Endothelial cell of umbilical vein (primary cell): ENCODE measurements around the gene RNF32. TPM values are rescaled to one million over a fixed set of nuclear protein-coding genes. Genes with fewer than 3 reads are reported as not detected.

Experiments used
- BruUV-seq: library from RNA; stranded (reverse); fragments of 400-500 nt; replicated peaks from 2 replicates; lab custom pipeline; 2021; lab: Mats Ljungman, UMichigan
- CTCF ChIA-PET: fragments of 300-600, 350-600 bp; sonication (Branson Sonifier 250); formaldehyde crosslinking; loops from one replicate; lab custom pipeline; 2021; ENCODE audit warnings: antibody characterized with exemption, inconsistent platforms; lab: Charles Lee
- POLR2A ChIA-PET: fragments of 300-600, 350-600 bp; sonication (Branson Sonifier 250); formaldehyde crosslinking; loops from one replicate; lab custom pipeline; 2021; ENCODE audit warnings: antibody characterized with exemption, inconsistent platforms; lab: Charles Lee
- DNase-seq: peaks from one replicate; pipeline ENCODE4 v3.0.0-alpha.2; 2011; ENCODE audit warnings: low read depth, low spot score
- FAIRE-seq: peaks from 2 replicates; lab custom pipeline; 2011; peaks lifted over from hg19 to GRCh38; lab: Jason Lieb, UNC
- H2AFZ ChIP-seq: 2 replicates; pipeline ENCODE4 v1.6.0; 2012; ENCODE audit warnings: low read depth, low read length, control low read depth, inconsistent platforms
- H3K27ac ChIP-seq: 2 replicates; pipeline ENCODE4 v1.5.1; 2011; ENCODE audit warnings: low read depth, mild to moderate bottlenecking, control low read depth, low read length, moderate library complexity; ENCODE audit not compliant: insufficient read depth
- H3K27me3 ChIP-seq, 2 experiments: 2 replicates each; pipeline versions ENCODE4 v1.6.0 to v1.6.1; 2011; ENCODE audit warnings: low read length in 2 of 2, mixed read lengths in 1 of 2; ENCODE audit not compliant: control insufficient read depth in 2 of 2, insufficient read depth in 2 of 2
- H3K36me3 ChIP-seq, 2 experiments: 2 replicates in 1 of 2; 3 replicates in 1 of 2; pipeline ENCODE4 v1.5.1; 2011; ENCODE audit warnings: low read length in 2 of 2, mild to moderate bottlenecking in 1 of 2, moderate library complexity in 1 of 2; ENCODE audit not compliant: control insufficient read depth in 2 of 2, insufficient read depth in 2 of 2; ENCODE audit errors: extremely low read depth in 1 of 2
- H3K4me1 ChIP-seq: 3 replicates; pipeline ENCODE4 v1.5.1; 2011; ENCODE audit warnings: mild to moderate bottlenecking, low read length; ENCODE audit not compliant: control insufficient read depth, insufficient read depth; ENCODE audit errors: extremely low read depth
- H3K4me2 ChIP-seq: 2 replicates; pipeline ENCODE4 v1.6.1; 2011; ENCODE audit warnings: low read length, control low read depth, mixed read lengths; ENCODE audit not compliant: insufficient read depth
- H3K4me3 ChIP-seq, 3 experiments: fragments of 200-600 bp in 1 of 3; sonication (generic), shearing (Covaris generic) in 1 of 3; replicated peaks in 1 of 3; 2 replicates each; pipeline ENCODE4 v1.5.1; 2011 to 2016; ENCODE audit warnings: control low read depth in 3 of 3, low read length in 3 of 3, mild to moderate bottlenecking in 2 of 3, inconsistent platforms in 1 of 3, low read depth in 1 of 3, moderate library complexity in 1 of 3; ENCODE audit not compliant: insufficient read depth in 1 of 3
- H3K79me2 ChIP-seq: 2 replicates; pipeline ENCODE4 v1.6.0; 2012; ENCODE audit warnings: low read length, inconsistent platforms; ENCODE audit not compliant: control insufficient read depth, insufficient read depth
- H3K9ac ChIP-seq: replicated peaks from 2 replicates; pipeline ENCODE3; 2011; ENCODE audit warnings: low read length, control low read depth; ENCODE audit not compliant: insufficient read depth; ENCODE audit errors: extremely low read depth
- H3K9me1 ChIP-seq: replicated peaks from 3 replicates; pipeline ENCODE4 v1.6.0; 2011; ENCODE audit warnings: mild to moderate bottlenecking, low read length; ENCODE audit not compliant: control insufficient read depth, insufficient read depth; ENCODE audit errors: extremely low read depth
- H3K9me3 ChIP-seq: replicated peaks from 2 replicates; pipeline ENCODE4 v1.5.1; 2012; ENCODE audit warnings: low read length, inconsistent platforms; ENCODE audit not compliant: control insufficient read depth, insufficient read depth
- H4K20me1 ChIP-seq: replicated peaks from 2 replicates; pipeline ENCODE3; 2011; ENCODE audit warnings: mild to moderate bottlenecking, low read length; ENCODE audit not compliant: control insufficient read depth, insufficient read depth; ENCODE audit errors: extremely low read depth
- MYC ChIP-seq: IDR thresholded peaks from one replicate; pipeline ENCODE4 v1.6.1; 2011; ENCODE audit warnings: mild to moderate bottlenecking, low read depth, low read length
- dilution Hi-C: fragments of 300-500 bp; cut with MboI; formaldehyde crosslinking; loops from one replicate; pipeline ENCODE4 v1.15.0; 2019; ENCODE audit warnings: low sequenced_read_pairs; ENCODE audit not compliant: extremely low pct_ligation_motif_present
- intact Hi-C: fragments of 100-400 bp; cut with micrococcal nuclease; formaldehyde crosslinking; loops from one replicate; pipeline ENCODE4 v1.10.0; 2022
- polyA plus RNA-seq, 4 experiments: library from polyadenylated mRNA; depleted of rRNA in 3 of 4; stranded (reverse) in 3 of 4; unstranded in 1 of 4; fragments of >200 nt; gene quantifications; 2 replicates each; pipeline versions ENCODE4 v1.2.1 to v1.2.3, GENCODE V29; 2011 to 2012; ENCODE audit warnings: missing spikeins in 1 of 4
- total RNA-seq: library from RNA; stranded (reverse); gene quantifications from 2 replicates; pipeline ENCODE4 v1.2.3, GENCODE V29; 2021

RNF32 gene
- total and polyA plus RNA-seq, 2 donors (not counting 3 experiments of a cell fraction or from before 2014, with no cell fraction given) = 0.14 TPM; not detected in 1

GRCh38 chr7:156703773-156704482 lies 63.4 kb downstream of the RNF32 start:
- no peak for FAIRE-seq
- no TSS peak for BruUV-seq
- POLR2A ChIA-PET = no interaction called here
- TF ChIP-seq MYC = no peak
- no peaks in the 10 kb centered on the region for H3K27me3 ChIP-seq
- H3K4me2 ChIP-seq = no peak overlapping the region
- H3K4me3 ChIP-seq = no peak overlapping the region
- no peak overlapping the region for H3K27ac ChIP-seq
- no peaks in the 10 kb centered on the region for H3K79me2 ChIP-seq
- CTCF ChIA-PET = interaction anchor here (0.6 to 0.7 kb wide), 2 partner anchors 11 to 16 kb away, joined by 3 read pairs; no protein-coding TSS in a partner anchor
- H3K9ac ChIP-seq = no peak overlapping the region
- no peak for DNase-seq
- no peaks in the 10 kb centered on the region for H3K9me3 ChIP-seq
- H3K36me3 ChIP-seq = no peaks in the 10 kb centered on the region
- no peak overlapping the region for H2AFZ ChIP-seq
- no peaks in the 10 kb centered on the region for H3K9me1 ChIP-seq
- intact Hi-C loops (no loop called here), dilution Hi-C loops (no loop called here)
- H4K20me1 ChIP-seq = no peaks in the 10 kb centered on the region
- H3K4me1 ChIP-seq = no peaks in the 10 kb centered on the region

- H2AFZ ChIP-seq = no peak overlapping the region
- dilution Hi-C loops = no loop called here
- no peaks in the 10 kb centered on the region for H3K27me3 ChIP-seq
- POLR2A ChIA-PET = no interaction called here
- no peak for TF ChIP-seq MYC
- BruUV-seq = no TSS peak
- no peak overlapping the region for H3K4me3 ChIP-seq
- no peak for FAIRE-seq
- H3K79me2 ChIP-seq = no peaks in the 10 kb centered on the region
- CTCF ChIA-PET = interaction anchor here (1.5 kb wide), 1 partner anchor 14 kb away, joined by 3 read pairs; no protein-coding TSS in a partner anchor
- H3K9me1 ChIP-seq = peaks cover 2% of the 10 kb centered on the region
- no peak overlapping the region for H3K27ac ChIP-seq
- no peaks in the 10 kb centered on the region for H3K36me3 ChIP-seq
- no peaks in the 10 kb centered on the region for H3K9me3 ChIP-seq
- DNase-seq = peak; percentile 76
- H3K4me2 ChIP-seq = no peak overlapping the region
- no peaks in the 10 kb centered on the region for H4K20me1 ChIP-seq
- intact Hi-C loops = no loop called here
- H3K4me1 ChIP-seq = peaks cover 2% of the 10 kb centered on the region
- no peak overlapping the region for H3K9ac ChIP-seq
Measured at GRCh38 chr7:156722043-156722826, 81.7 kb downstream of the RNF32 start.
